Spleen (tissue), 11 donors: ENCODE results near the gene INTS3. TPM values are rescaled to one million over a fixed set of nuclear protein-coding genes. Genes with fewer than 3 reads are reported as not detected.

Experiments
- DNase-seq: peaks from one replicate; pipeline ENCODE4 v3.0.0-alpha.2; 2020
- H3K27ac ChIP-seq, 8 donors: fragments of 200-600 bp; sonication (generic) in 7 of 8; 1 replicate in 4 of 8; 2 replicates in 4 of 8; pipeline versions ENCODE4 v1.5.0 to v1.8.0; 2016 to 2021; ENCODE audit warnings: inconsistent platforms in 4 of 8, mild to moderate bottlenecking in 4 of 8, moderate library complexity in 1 of 8
- H3K27me3 ChIP-seq, 7 donors: fragments of 200-600 bp; sonication (generic) in 6 of 7; replicated peaks in 1 of 7; 1 replicate in 4 of 7; 2 replicates in 3 of 7; pipeline versions ENCODE4 v1.5.0 to v1.8.0; 2016 to 2021; ENCODE audit warnings: inconsistent platforms in 3 of 7, mild to moderate bottlenecking in 1 of 7
- H3K36me3 ChIP-seq, 6 donors: fragments of 200-600 bp; sonication (generic) in 5 of 6; 1 replicate in 4 of 6; 2 replicates in 2 of 6; pipeline versions ENCODE4 v1.5.0 to v1.8.0; 2016 to 2021; ENCODE audit warnings: inconsistent platforms in 2 of 6
- H3K4me1 ChIP-seq, 6 donors: fragments of 200-600 bp; sonication (generic) in 5 of 6; 1 replicate in 3 of 6; 2 replicates in 3 of 6; pipeline versions ENCODE4 v1.5.0 to v1.8.0; 2016 to 2021; ENCODE audit warnings: inconsistent platforms in 3 of 6
- H3K4me3 ChIP-seq, 8 donors: fragments of 200-600 bp; sonication (generic) in 7 of 8; 1 replicate in 4 of 8; 2 replicates in 4 of 8; pipeline versions ENCODE4 v1.5.0 to v1.8.0; 2016 to 2021; ENCODE audit warnings: inconsistent platforms in 4 of 8, mild to moderate bottlenecking in 4 of 8, moderate library complexity in 2 of 8
- H3K9me3 ChIP-seq, 8 donors: fragments of 200-600 bp; sonication (generic) in 7 of 8; 1 replicate in 4 of 8; 2 replicates in 4 of 8; pipeline versions ENCODE4 v1.5.0 to v1.8.0; 2016 to 2021; ENCODE audit warnings: inconsistent platforms in 4 of 8
- CTCF ChIP-seq, 11 experiments: fragments of 200-600 bp in 7 of 11; fragments of 450-650 bp in 4 of 11; sonication (generic) in 4 of 11; IDR thresholded peaks in 8 of 11; conservative IDR thresholded peaks in 3 of 11; 1 replicate in 7 of 11; 2 replicates in 4 of 11; pipeline versions ENCODE4 v1.4.0 to v1.8.0; 2016 to 2021; ENCODE audit warnings: antibody characterized with exemption in 11 of 11, inconsistent platforms in 4 of 11, mild to moderate bottlenecking in 1 of 11
- POLR2A ChIP-seq, 3 donors: fragments of 450-650 bp; IDR thresholded peaks; one replicate each; pipeline ENCODE4 v1.5.1; 2017; ENCODE audit warnings: antibody characterized with exemption in 3 of 3, mild to moderate bottlenecking in 1 of 3
- POLR2AphosphoS5 ChIP-seq, 3 donors: sonication (generic); formaldehyde crosslinking; IDR thresholded peaks; one replicate each; pipeline ENCODE4 v1.5.1; 2017; ENCODE audit warnings: antibody characterized with exemption in 3 of 3
- WGBS, 5 donors: extraction: QIAGEN DNeasy Blood & Tissue Kit in 3 of 5; methylation state at CpG; one replicate each; pipeline versions ENCODE4 v1.1.5 to v1.1.7; 2013 to 2018; 5-methylcytosine and 5-hydroxymethylcytosine counted together
- intact Hi-C: fragments of 100-400 bp; cut with DNase I; formaldehyde crosslinking; loops from one replicate; pipeline ENCODE4 v1.15.0; 2023; ENCODE audit warnings: low total_unique reads
- polyA plus RNA-seq, 3 donors: library from polyadenylated mRNA; stranded (reverse); fragments of 200-250 nt; gene quantifications; one replicate each; pipeline ENCODE4 v1.2.1, GENCODE V29; 2013
- total RNA-seq, 7 donors: library from RNA; depleted of rRNA in 3 of 7; stranded (reverse); fragments of >200 nt in 3 of 7; fragmentation: NEBNext Ultra II Directional in 4 of 7; extraction: Animal tissue kit (Norgen Biotek cat#: 25700) in 4 of 7; gene quantifications; one replicate each; pipeline versions ENCODE4 v1.1.0 to v1.2.1, GENCODE V29; 2016 to 2021
- donor health status: healthy with polysubstance abuse.
- donor health status: DM: no; HTN: no; CAD: no; lungs with moderate emphysema.
- donor health status: DM: no; HTN: no; CAD: no.
- donor health status: Bipolar disorder and iron deficiency.
- donor health status: healthy.
- donor health status: DM: no; HTN: no; CAD: no.
- donor health status: DM: yes; HTN: yes; CAD: no.

Gene INTS3
- total and polyA plus RNA-seq, 10 donors, result 24.7 to 66.2 (median 47.9) TPM

DNA sequence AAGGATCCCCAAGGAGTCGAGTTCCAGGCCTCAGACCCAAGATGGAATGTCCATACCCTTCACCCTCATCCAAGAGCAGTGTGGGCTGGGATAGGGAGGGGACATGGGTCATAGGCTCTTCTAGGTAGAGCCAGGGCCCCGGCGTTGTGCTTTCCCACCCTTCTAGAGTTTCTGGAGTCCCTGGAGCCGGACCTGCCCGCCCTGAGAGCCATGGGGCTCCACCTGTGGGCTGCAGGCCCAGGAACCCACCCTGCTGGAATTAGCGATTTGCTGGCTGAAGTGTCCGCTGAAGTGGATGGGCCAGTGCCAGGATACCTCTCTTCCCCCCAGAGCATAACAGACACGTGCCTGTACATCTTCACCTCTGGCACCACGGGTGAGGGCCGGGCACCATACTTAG, 48.5 kb downstream of the INTS3 start:
- DNase-seq, result peak; percentile 76
- intact Hi-C loops, result no loop called here
- no peaks in the 10 kb centered on the region for H3K27me3 ChIP-seq
- no peak for TF ChIP-seq POLR2A (IDR thresholded peaks at IDR 0.05)
- TF ChIP-seq CTCF (IDR thresholded peaks at IDR 0.05 in 8 of 11, conservative IDR thresholded peaks at IDR 0.05 in 3 of 11), result no peak
- no peak for TF ChIP-seq POLR2AphosphoS5 (IDR thresholded peaks at IDR 0.05)
- peaks cover 0 to 48% (median 13%) of the 10 kb centered on the region in 6 donors for H3K36me3 ChIP-seq
- peak overlapping the region in 6 of 8 donors; percentile 76 to 93 (median 85) for H3K27ac ChIP-seq
- 70 to 79% (median 77%) methylated on average over 4 to 10 of the region's 10 CpGs for WGBS, 5 donors
- no peaks in the 10 kb centered on the region for H3K9me3 ChIP-seq
- peaks cover 17 to 92% (median 64%) of the 10 kb centered on the region in 6 donors for H3K4me1 ChIP-seq
- H3K4me3 ChIP-seq, result peak overlapping the region; percentile 57 to 89 (median 77)

GRCh38 chr1:153776845-153777370, 49.1 kb downstream of the INTS3 start:
- H3K4me3 ChIP-seq, result peak overlapping the region in 3 of 8 donors; percentile 70 to 79 (median 79)
- peaks cover 0 to 42% (median 13%) of the 10 kb centered on the region in 6 donors for H3K36me3 ChIP-seq
- intact Hi-C loops, result no loop called here
- peaks cover 15 to 86% (median 60%) of the 10 kb centered on the region in 6 donors for H3K4me1 ChIP-seq
- TF ChIP-seq POLR2AphosphoS5 (IDR thresholded peaks at IDR 0.05), result no peak
- TF ChIP-seq POLR2A (IDR thresholded peaks at IDR 0.05), result no peak
- no peak for TF ChIP-seq CTCF (IDR thresholded peaks at IDR 0.05 in 8 of 11, conservative IDR thresholded peaks at IDR 0.05 in 3 of 11)
- peak overlapping the region in 2 of 8 donors; percentile 91 to 93 for H3K27ac ChIP-seq
- DNase-seq, result no peak
- WGBS, 5 donors, result 89 to 93% (median 90%) methylated on average over 10 of the region's 10 CpGs
- H3K9me3 ChIP-seq, result no peaks in the 10 kb centered on the region
- no peaks in the 10 kb centered on the region for H3K27me3 ChIP-seq

GRCh38 chr1:153777648-153778047, 49.8 kb downstream of the INTS3 start:
- no peaks in the 10 kb centered on the region for H3K9me3 ChIP-seq
- H3K4me1 ChIP-seq, result peaks cover 15 to 86% (median 59%) of the 10 kb centered on the region in 6 donors
- 81 to 92% (median 85%) methylated on average over 7 of the region's 7 CpGs for WGBS, 5 donors
- peaks cover 0 to 35% (median 6%) of the 10 kb centered on the region in 6 donors for H3K36me3 ChIP-seq
- H3K27me3 ChIP-seq, result no peaks in the 10 kb centered on the region
- H3K27ac ChIP-seq, result peak overlapping the region in 2 of 8 donors; percentile 3 to 91
- DNase-seq, result no peak
- no peak for TF ChIP-seq CTCF (IDR thresholded peaks at IDR 0.05 in 8 of 11, conservative IDR thresholded peaks at IDR 0.05 in 3 of 11)
- TF ChIP-seq POLR2A (IDR thresholded peaks at IDR 0.05), result no peak
- no peak for TF ChIP-seq POLR2AphosphoS5 (IDR thresholded peaks at IDR 0.05)
- no peak overlapping the region for H3K4me3 ChIP-seq
- intact Hi-C loops, result no loop called here

GRCh38 chr1:153778051-153778823, 50.4 kb downstream of the INTS3 start:
- Histone ChIP-seq H3K9me3 (no peaks in the 10 kb centered on the region), H3K4me3 (no peak overlapping the region), H3K4me1 (peaks cover 15 to 86% (median 59%) of the 10 kb centered on the region in 6 donors), H3K27ac (peak overlapping the region in 1 of 8 donors; percentile 3), H3K36me3 (peaks cover 0 to 29% (median 2%) of the 10 kb centered on the region in 6 donors), H3K27me3 (no peaks in the 10 kb centered on the region)
- TF ChIP-seq CTCF (IDR thresholded peaks at IDR 0.05 in 8 of 11, conservative IDR thresholded peaks at IDR 0.05 in 3 of 11) (no peak), POLR2A (IDR thresholded peaks at IDR 0.05) (no peak), POLR2AphosphoS5 (IDR thresholded peaks at IDR 0.05) (no peak)
- 87 to 93% (median 89%) methylated on average over 21 to 22 of the region's 22 CpGs for WGBS, 5 donors
- peak; percentile 73 for DNase-seq
- intact Hi-C loops, result no loop called here
